K562 (cell line): ENCODE data around the gene EVI5L. TPM values are rescaled to one million over a fixed set of nuclear protein-coding genes. Genes with fewer than 3 reads are reported as not detected.

ENCODE experiments used
- BACH1 ChIP-seq: fragments of 200-800 bp; sonication (Bioruptor generic); IDR thresholded peaks from 2 replicates; pipeline ENCODE4 v1.6.1; 2016; ENCODE audit warnings: missing genetic modification characterization, missing compliant biosample characterization
- ELF1 ChIP-seq: fragments of 200-800 bp; sonication (Bioruptor generic); IDR thresholded peaks from 2 replicates; pipeline ENCODE4 v1.6.1; 2016; ENCODE audit warnings: missing genetic modification characterization, missing compliant biosample characterization
- FUS ChIP-seq: fragments of 200-400 bp; formaldehyde crosslinking; optimal IDR thresholded peaks from 2 replicates; pipeline ENCODE3; 2017; ENCODE audit warnings: low read depth, low read length
- KAT2B ChIP-seq: IDR thresholded peaks from one replicate; pipeline ENCODE4 v1.6.1; 2012; ENCODE audit warnings: low read depth, mild to moderate bottlenecking, control low read depth, inconsistent platforms, low read length, moderate library complexity
- KLF16 ChIP-seq: IDR thresholded peaks from 2 replicates; pipeline ENCODE4 v1.6.1; 2016; ENCODE audit warnings: antibody characterized with exemption
- LEF1 ChIP-seq: fragments of 450-650 bp; IDR thresholded peaks from 2 replicates; pipeline ENCODE4 v1.6.1; 2016; ENCODE audit warnings: mild to moderate bottlenecking
- NR4A1 ChIP-seq, 2 experiments: fragments of 250-450 bp in 1 of 2; fragments of 450-650 bp in 1 of 2; sonication (Bioruptor Pico) in 1 of 2; IDR thresholded peaks; 2 replicates each; pipeline versions ENCODE4 v1.4.0 to v1.6.1; 2016 to 2020; ENCODE audit warnings: mild to moderate bottlenecking in 2 of 2, missing compliant biosample characterization in 1 of 2, missing genetic modification characterization in 1 of 2, moderate library complexity in 1 of 2
- NRF1 ChIP-seq, 2 experiments: fragments of 450-650 bp; IDR thresholded peaks in 1 of 2; conservative IDR thresholded peaks in 1 of 2; 2 replicates each; pipeline ENCODE4 v1.6.1; 2014; ENCODE audit warnings: mild to moderate bottlenecking in 2 of 2
- POLR2G ChIP-seq: fragments of 200-400 bp; formaldehyde crosslinking; IDR thresholded peaks from 2 replicates; pipeline ENCODE4 v1.6.1; 2017; ENCODE audit warnings: low read depth, mild to moderate bottlenecking, antibody characterized with exemption, low read length, moderate library complexity
- PTBP1 ChIP-seq: fragments of 200-400 bp; formaldehyde crosslinking; IDR thresholded peaks from 2 replicates; pipeline ENCODE4 v1.6.1; 2017; ENCODE audit warnings: low read depth, low read length
- SIN3A ChIP-seq, 2 experiments: fragments of 150-350 bp in 1 of 2; IDR thresholded peaks; 2 replicates each; pipeline ENCODE4 v1.6.1; 2011 to 2016; ENCODE audit warnings: borderline replicate concordance in 2 of 2, low read depth in 2 of 2, low read length in 2 of 2, mild to moderate bottlenecking in 2 of 2, moderate library complexity in 2 of 2; ENCODE audit not compliant: control insufficient read depth in 1 of 2
- TCF7 ChIP-seq: sonication (generic); IDR thresholded peaks from 2 replicates; pipeline ENCODE4 v1.6.1; 2016; ENCODE audit warnings: antibody characterized with exemption, borderline replicate concordance
- TCF7L2 ChIP-seq: fragments of 150-350 bp; IDR thresholded peaks from 2 replicates; pipeline ENCODE4 v1.6.1; 2016; ENCODE audit warnings: low read depth, mild to moderate bottlenecking, low read length, moderate library complexity
- TOE1 ChIP-seq, 2 experiments: fragments of 450-650 bp in 1 of 2; sonication (generic) in 1 of 2; formaldehyde crosslinking in 1 of 2; IDR thresholded peaks; 2 replicates each; pipeline versions ENCODE4 v1.7.1 to v1.8.0; 2016 to 2022; ENCODE audit warnings: borderline replicate concordance in 2 of 2, mild to moderate bottlenecking in 2 of 2, antibody characterized with exemption in 1 of 2, inconsistent platforms in 1 of 2, low read depth in 1 of 2, missing genetic modification reagents in 1 of 2, moderate library complexity in 1 of 2
- TSC22D4 ChIP-seq: fragments of 450-650 bp; IDR thresholded peaks from 2 replicates; pipeline ENCODE4 v1.6.1; 2016; ENCODE audit warnings: missing genetic modification characterization, missing biosample characterization, control low read depth
- ZFX ChIP-seq: sonication (generic); formaldehyde crosslinking; IDR thresholded peaks from 2 replicates; pipeline ENCODE4 v1.8.0; 2022; ENCODE audit warnings: mild to moderate bottlenecking, missing genetic modification reagents, moderate library complexity
- ZNF224 ChIP-seq: sonication (generic); formaldehyde crosslinking; IDR thresholded peaks from 2 replicates; pipeline ENCODE4 v1.8.0; 2022; ENCODE audit warnings: mild to moderate bottlenecking, missing genetic modification reagents
- polyA plus RNA-seq, 8 experiments: library from polyadenylated mRNA; depleted of rRNA in 4 of 8; stranded (reverse) in 5 of 8; unstranded in 3 of 8; fragments of >200 nt; fragmentation: Nextera tagmentation in 2 of 8; fragmentation: Illumina TruSeq in 1 of 8; extraction: Ambion mirVana in 2 of 8; extraction: Trizol in 1 of 8; gene quantifications; 2 replicates each; pipeline versions ENCODE4 v1.2.1 to v1.2.3, GENCODE V29; 2011 to 2014; ENCODE audit warnings: inconsistent platforms in 1 of 8, missing spikeins in 1 of 8
- total RNA-seq, 7 experiments: library from RNA; depleted of rRNA in 6 of 7; stranded (reverse); fragments of >200 nt in 6 of 7; fragmentation: Illumina TruSeq in 2 of 7; extraction: Trizol in 2 of 7; gene quantifications; 2 replicates each; pipeline versions ENCODE4 v1.2.1 to v1.2.3, GENCODE V29; 2011 to 2021; ENCODE audit warnings: low replicate concordance in 1 of 7
- TF ChIP-seq, protein P1 (sequence below): sonication (generic); formaldehyde crosslinking; IDR thresholded peaks from 2 replicates; pipeline ENCODE4 v1.8.0; 2022; ENCODE audit warnings: mild to moderate bottlenecking, missing genetic modification reagents
- TF ChIP-seq, protein P2 (sequence below): fragments of 250-450 bp; sonication (Bioruptor Pico); IDR thresholded peaks from 2 replicates; pipeline ENCODE4 v1.4.0; 2020; ENCODE audit warnings: mild to moderate bottlenecking, moderate library complexity
- TF ChIP-seq, protein P3 (sequence below): fragments of 450-650 bp; IDR thresholded peaks from 2 replicates; pipeline ENCODE4 v1.6.1; 2014; ENCODE audit warnings: low read depth, mild to moderate bottlenecking, moderate library complexity, borderline replicate concordance

The EVI5L gene
- total and polyA plus RNA-seq, 9 of the 15 experiments (the other 6 are each of a cell fraction or from before 2014, with no cell fraction given): 0.69 to 1.8 (median 1.2) TPM; not detected in 2

DNA sequence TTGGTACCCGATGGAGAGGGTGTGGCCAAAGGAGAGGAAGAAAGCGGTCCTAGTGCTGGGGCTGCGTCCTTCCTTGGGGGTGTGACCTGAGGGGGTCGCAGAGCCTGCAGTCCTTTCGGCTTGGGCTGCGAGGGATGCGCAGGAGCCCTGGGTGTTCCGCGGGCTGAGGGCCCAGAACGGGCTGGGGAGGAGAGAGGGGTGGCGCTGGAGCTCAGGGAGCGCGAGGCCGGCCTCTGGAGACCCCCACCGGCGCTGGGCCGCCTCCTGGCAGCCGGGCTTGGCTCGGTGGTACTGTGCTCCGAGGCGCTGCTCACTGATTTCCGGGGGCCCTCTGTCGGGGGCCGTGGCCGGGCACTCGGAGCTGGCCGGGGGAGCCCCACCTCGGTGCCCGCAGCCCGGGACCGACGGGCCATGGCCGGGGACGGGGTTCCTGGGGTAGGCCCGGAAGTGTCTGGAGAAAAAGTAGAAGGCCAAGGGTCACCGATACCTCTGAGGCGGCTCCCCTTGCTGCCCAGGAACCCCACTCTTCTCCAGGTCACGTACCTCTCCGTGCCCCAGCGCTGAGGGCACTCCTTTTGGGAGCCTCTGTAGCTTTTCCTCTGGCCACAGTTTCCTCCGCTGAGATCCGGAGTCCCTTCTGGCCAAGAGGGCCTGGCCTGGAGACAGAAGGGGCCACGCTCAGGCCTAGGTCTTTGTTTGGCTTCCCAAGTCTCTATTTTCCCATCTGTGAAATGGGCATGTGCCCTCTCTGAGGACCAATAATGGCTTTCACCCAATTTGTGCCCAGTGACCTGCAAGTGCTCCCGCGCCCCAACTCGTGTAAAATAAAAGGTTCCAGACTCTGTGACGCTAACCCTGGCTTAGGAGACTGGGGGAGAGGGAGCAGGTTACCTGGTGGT lies 42.5 kb downstream of the EVI5L start (continued):
- TF ChIP-seq TCF7L2 (no peak), KAT2B (no peak), POLR2G (no peak), TCF7 (no peak), BACH1 (tag) (no peak), NR4A1 (CRISPR knock-in tag; IDR thresholded peaks at IDR 0.05) (no peak), NR4A1 (tag; IDR thresholded peaks at IDR 0.05) (no peak), ELF1 (tag) (0 out of 2 replicates have a peak, but pooled peaks have one; percentile 30), NRF1 (conservative IDR thresholded peaks at IDR 0.05 in 1 of 2, IDR thresholded peaks at IDR 0.05 in 1 of 2) (peak in 1 of 2 experiments; percentile 58; a peak in 2 of 4 replicates), ZFX (CRISPR knock-in tag) (peak; percentile 38; the same call in 1 of the 2 replicates), LEF1 (no peak), PTBP1 (peak; percentile 96), SIN3A (IDR thresholded peaks at IDR 0.05; ENCODE audit: borderline replicate concordance in 2 of 2, control insufficient read depth in 1 of 2, low read depth in 2 of 2, low read length in 2 of 2) (no peak), KLF16 (no peak), TOE1 (IDR thresholded peaks at IDR 0.05; ENCODE audit: borderline replicate concordance) (no peak), TOE1 (CRISPR knock-in tag; IDR thresholded peaks at IDR 0.05; ENCODE audit: borderline replicate concordance, low read depth) (0 out of 2 replicates have a peak, but pooled peaks have one; percentile 34), FUS (no peak), ZNF224 (no peak), TSC22D4 (tag) (no peak)
- TF ChIP-seq, protein P1, sequence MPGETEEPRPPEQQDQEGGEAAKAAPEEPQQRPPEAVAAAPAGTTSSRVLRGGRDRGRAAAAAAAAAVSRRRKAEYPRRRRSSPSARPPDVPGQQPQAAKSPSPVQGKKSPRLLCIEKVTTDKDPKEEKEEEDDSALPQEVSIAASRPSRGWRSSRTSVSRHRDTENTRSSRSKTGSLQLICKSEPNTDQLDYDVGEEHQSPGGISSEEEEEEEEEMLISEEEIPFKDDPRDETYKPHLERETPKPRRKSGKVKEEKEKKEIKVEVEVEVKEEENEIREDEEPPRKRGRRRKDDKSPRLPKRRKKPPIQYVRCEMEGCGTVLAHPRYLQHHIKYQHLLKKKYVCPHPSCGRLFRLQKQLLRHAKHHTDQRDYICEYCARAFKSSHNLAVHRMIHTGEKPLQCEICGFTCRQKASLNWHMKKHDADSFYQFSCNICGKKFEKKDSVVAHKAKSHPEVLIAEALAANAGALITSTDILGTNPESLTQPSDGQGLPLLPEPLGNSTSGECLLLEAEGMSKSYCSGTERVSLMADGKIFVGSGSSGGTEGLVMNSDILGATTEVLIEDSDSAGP (CRISPR knock-in tag): no peak
- TF ChIP-seq, protein P2, sequence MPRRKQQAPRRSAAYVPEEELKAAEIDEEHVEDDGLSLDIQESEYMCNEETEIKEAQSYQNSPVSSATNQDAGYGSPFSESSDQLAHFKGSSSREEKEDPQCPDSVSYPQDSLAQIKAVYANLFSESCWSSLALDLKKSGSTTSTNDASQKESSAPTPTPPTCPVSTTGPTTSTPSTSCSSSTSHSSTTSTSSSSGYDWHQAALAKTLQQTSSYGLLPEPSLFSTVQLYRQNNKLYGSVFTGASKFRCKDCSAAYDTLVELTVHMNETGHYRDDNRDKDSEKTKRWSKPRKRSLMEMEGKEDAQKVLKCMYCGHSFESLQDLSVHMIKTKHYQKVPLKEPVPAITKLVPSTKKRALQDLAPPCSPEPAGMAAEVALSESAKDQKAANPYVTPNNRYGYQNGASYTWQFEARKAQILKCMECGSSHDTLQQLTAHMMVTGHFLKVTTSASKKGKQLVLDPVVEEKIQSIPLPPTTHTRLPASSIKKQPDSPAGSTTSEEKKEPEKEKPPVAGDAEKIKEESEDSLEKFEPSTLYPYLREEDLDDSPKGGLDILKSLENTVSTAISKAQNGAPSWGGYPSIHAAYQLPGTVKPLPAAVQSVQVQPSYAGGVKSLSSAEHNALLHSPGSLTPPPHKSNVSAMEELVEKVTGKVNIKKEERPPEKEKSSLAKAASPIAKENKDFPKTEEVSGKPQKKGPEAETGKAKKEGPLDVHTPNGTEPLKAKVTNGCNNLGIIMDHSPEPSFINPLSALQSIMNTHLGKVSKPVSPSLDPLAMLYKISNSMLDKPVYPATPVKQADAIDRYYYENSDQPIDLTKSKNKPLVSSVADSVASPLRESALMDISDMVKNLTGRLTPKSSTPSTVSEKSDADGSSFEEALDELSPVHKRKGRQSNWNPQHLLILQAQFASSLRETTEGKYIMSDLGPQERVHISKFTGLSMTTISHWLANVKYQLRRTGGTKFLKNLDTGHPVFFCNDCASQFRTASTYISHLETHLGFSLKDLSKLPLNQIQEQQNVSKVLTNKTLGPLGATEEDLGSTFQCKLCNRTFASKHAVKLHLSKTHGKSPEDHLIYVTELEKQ: no peak
- TF ChIP-seq, protein P3, sequence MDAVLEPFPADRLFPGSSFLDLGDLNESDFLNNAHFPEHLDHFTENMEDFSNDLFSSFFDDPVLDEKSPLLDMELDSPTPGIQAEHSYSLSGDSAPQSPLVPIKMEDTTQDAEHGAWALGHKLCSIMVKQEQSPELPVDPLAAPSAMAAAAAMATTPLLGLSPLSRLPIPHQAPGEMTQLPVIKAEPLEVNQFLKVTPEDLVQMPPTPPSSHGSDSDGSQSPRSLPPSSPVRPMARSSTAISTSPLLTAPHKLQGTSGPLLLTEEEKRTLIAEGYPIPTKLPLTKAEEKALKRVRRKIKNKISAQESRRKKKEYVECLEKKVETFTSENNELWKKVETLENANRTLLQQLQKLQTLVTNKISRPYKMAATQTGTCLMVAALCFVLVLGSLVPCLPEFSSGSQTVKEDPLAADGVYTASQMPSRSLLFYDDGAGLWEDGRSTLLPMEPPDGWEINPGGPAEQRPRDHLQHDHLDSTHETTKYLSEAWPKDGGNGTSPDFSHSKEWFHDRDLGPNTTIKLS: no peak
